Fibroblast of skin of right quadriceps (primary cell): ENCODE results near the gene ERBB2.
"Not testable (repeated sequence)": the region's sequence is repeated elsewhere in the genome, so short reads cannot be mapped to it uniquely, and the experiment has no call there.

Experiments used
- DNase-seq: peaks from one replicate; pipeline ENCODE4 v3.0.0-alpha.2; 2013

ERBB2 gene

GRCh38 chr17:39705786-39706348 lies 6.0 kb downstream of the ERBB2 start:
- no peak for DNase-seq

GRCh38 chr17:39706383-39706782 lies 6.5 kb downstream of the ERBB2 start:
- no peak for DNase-seq

GRCh38 chr17:39706921-39707337 lies 7.1 kb downstream of the ERBB2 start:
- DNase-seq: no peak

GRCh38 chr17:39709319-39709997 lies 9.6 kb downstream of the ERBB2 start:
- no peak for DNase-seq

- no peak for DNase-seq
Observed at GRCh38 chr17:39709998-39710964, 10.4 kb downstream of the ERBB2 start.

- not testable (repeated sequence) for DNase-seq
Observed at GRCh38 chr17:39711071-39711470, 11.2 kb downstream of the ERBB2 start.

- DNase-seq: no peak
Observed at GRCh38 chr17:39711851-39712250, 12.0 kb downstream of the ERBB2 start.

GRCh38 chr17:39714234-39714633 lies 14.4 kb downstream of the ERBB2 start:
- DNase-seq: no peak

- DNase-seq: no peak
Observed at GRCh38 chr17:39715375-39716072, 15.7 kb downstream of the ERBB2 start.

- DNase-seq: no peak
Observed at GRCh38 chr17:39716073-39716818, 16.4 kb downstream of the ERBB2 start.

GRCh38 chr17:39716879-39717536 lies 17.1 kb downstream of the ERBB2 start:
- no peak for DNase-seq

- DNase-seq: no peak
Observed at GRCh38 chr17:39717660-39718059, 17.8 kb downstream of the ERBB2 start.

GRCh38 chr17:39719563-39720355 lies 19.9 kb downstream of the ERBB2 start:
- no peak for DNase-seq

GRCh38 chr17:39722104-39722503 lies 22.2 kb downstream of the ERBB2 start:
- no peak for DNase-seq

GRCh38 chr17:39722965-39723848 lies 23.3 kb downstream of the ERBB2 start:
- no peak for DNase-seq

- no peak for DNase-seq
Observed at GRCh38 chr17:39724731-39725130, 24.9 kb downstream of the ERBB2 start.

GRCh38 chr17:39725923-39726322 lies 26.1 kb downstream of the ERBB2 start:
- DNase-seq: not testable (repeated sequence)

- DNase-seq: no peak
Observed at GRCh38 chr17:39726617-39727016, 26.8 kb downstream of the ERBB2 start.

- DNase-seq: no peak
Observed at GRCh38 chr17:39727556-39727955, 27.7 kb downstream of the ERBB2 start.
